Pancreas (tissue), 10 donors: Measurements from ENCODE around the gene BPIFB2. TPM values are rescaled to one million over a fixed set of nuclear protein-coding genes. Genes with fewer than 3 reads are reported as not detected.

Experiments
- ATAC-seq, 4 donors: fragments of 200-7000 bp; cut with Tn5 transposase; one replicate each; pipeline versions ENCODE4 v1.8.0 to v1.9.1; 2020; ENCODE audit warnings: mild to moderate bottlenecking in 4 of 4, moderate library complexity in 4 of 4
- DNase-seq, 6 donors: peaks; one replicate each; pipeline ENCODE4 v3.0.0-alpha.2; 2020
- FAIRE-seq: peaks from 2 replicates; lab custom pipeline; 2012; peaks lifted over from hg19 to GRCh38; lab: Jason Lieb, UNC
- H3K27ac ChIP-seq, 4 donors: fragments of 200-600 bp; sonication (generic); 1 replicate in 3 of 4; 2 replicates in 1 of 4; pipeline versions ENCODE4 v1.5.0 to v1.8.0; 2020
- H3K27me3 ChIP-seq, 4 donors: fragments of 200-600 bp; one replicate each; pipeline ENCODE4 v1.8.0; 2021
- H3K36me3 ChIP-seq, 3 donors: fragments of 200-600 bp; sonication (generic) in 1 of 3; one replicate each; pipeline versions ENCODE4 v1.5.0 to v1.8.0; 2020 to 2021
- H3K4me1 ChIP-seq, 3 donors: fragments of 200-600 bp; one replicate each; pipeline ENCODE4 v1.8.0; 2021
- H3K4me3 ChIP-seq, 4 donors: fragments of 200-600 bp; sonication (generic) in 2 of 4; one replicate each; pipeline versions ENCODE4 v1.5.0 to v1.8.0; 2020 to 2021
- H3K9me3 ChIP-seq, 4 donors: fragments of 200-600 bp; one replicate each; pipeline ENCODE4 v1.8.0; 2021
- CTCF ChIP-seq, 4 donors: fragments of 200-600 bp; sonication (generic) in 3 of 4; IDR thresholded peaks; one replicate each; pipeline versions ENCODE4 v1.5.0 to v1.8.0; 2021; ENCODE audit warnings: antibody characterized with exemption in 4 of 4
- WGBS, 2 donors: extraction: QIAGEN DNeasy Blood & Tissue Kit; methylation state at CpG; one replicate each; pipeline ENCODE4 v1.1.7; 2013; 5-methylcytosine and 5-hydroxymethylcytosine counted together
- intact Hi-C, 3 donors: fragments of 100-400 bp; cut with DNase I; formaldehyde crosslinking; loops; one replicate each; pipeline versions ENCODE4 v1.11.1 to v1.14.2; 2022
- polyA plus RNA-seq, 2 donors: library from polyadenylated mRNA; stranded (reverse); fragments of 200-250 nt; gene quantifications; one replicate each; pipeline ENCODE4 v1.2.3, GENCODE V29; 2013
- total RNA-seq, 6 donors: library from RNA; stranded (reverse); fragmentation: NEBNext Ultra II Directional in 4 of 6; extraction: Animal tissue kit (Norgen Biotek cat#: 25700) in 4 of 6; gene quantifications; one replicate each; pipeline versions ENCODE4 v1.2.1 to v1.2.4, GENCODE V29; 2021 to 2023
- donor health status: healthy with polysubstance abuse.
- donor health status: DM: no; HTN: no; CAD: no; lungs with moderate emphysema.
- donor health status: DM: no; HTN: no; CAD: no.
- donor health status: control.
- donor health status: control.
- donor health status: Bipolar disorder and iron deficiency.
- donor health status: DM: yes; HTN: yes; CAD: no.
- donor health status: DM: no; HTN: no; CAD: no.
- donor health status: DM: no; HTN: no; CAD: no.
- donor health status: DM: yes; HTN: yes; CAD: no.

The BPIFB2 gene
- total and polyA plus RNA-seq, 8 donors, result 0.05 to 0.16 TPM; not detected in 6

GRCh38 chr20:33070111-33071053 lies 62.9 kb downstream of the BPIFB2 start:
- DNase-seq (no peak), ATAC-seq (no peak), FAIRE-seq (no peak)
- Histone ChIP-seq H3K4me1 (no peaks in the 10 kb centered on the region), H3K27me3 (no peaks in the 10 kb centered on the region), H3K36me3 (no peaks in the 10 kb centered on the region), H3K9me3 (no peaks in the 10 kb centered on the region), H3K27ac (no peak overlapping the region), H3K4me3 (no peak overlapping the region)
- 69 to 80% methylated on average over 19 of the region's 19 CpGs for WGBS, 2 donors
- intact Hi-C loops, result no loop called here
- no peak for TF ChIP-seq CTCF (IDR thresholded peaks at IDR 0.05)

GRCh38 chr20:33071198-33071597 lies 63.7 kb downstream of the BPIFB2 start:
- Histone ChIP-seq H3K9me3 (no peaks in the 10 kb centered on the region), H3K27ac (no peak overlapping the region), H3K4me1 (no peaks in the 10 kb centered on the region), H3K27me3 (no peaks in the 10 kb centered on the region), H3K36me3 (no peaks in the 10 kb centered on the region), H3K4me3 (no peak overlapping the region)
- DNase-seq (no peak), ATAC-seq (no peak), FAIRE-seq (no peak)
- WGBS, 2 donors, result 59 to 72% methylated on average over 5 of the region's 5 CpGs
- intact Hi-C loops, result no loop called here
- TF ChIP-seq CTCF (IDR thresholded peaks at IDR 0.05), result no peak

GRCh38 chr20:33072362-33072761 lies 64.9 kb downstream of the BPIFB2 start:
- no peak overlapping the region for H3K27ac ChIP-seq
- H3K4me3 ChIP-seq, result no peak overlapping the region
- H3K36me3 ChIP-seq, result no peaks in the 10 kb centered on the region
- TF ChIP-seq CTCF (IDR thresholded peaks at IDR 0.05), result no peak
- H3K9me3 ChIP-seq, result no peaks in the 10 kb centered on the region
- no peak for DNase-seq
- FAIRE-seq, result no peak
- 63 to 74% methylated on average over 4 of the region's 4 CpGs for WGBS, 2 donors
- no peaks in the 10 kb centered on the region for H3K4me1 ChIP-seq
- H3K27me3 ChIP-seq, result no peaks in the 10 kb centered on the region
- intact Hi-C loops, result no loop called here
- ATAC-seq, result no peak

GRCh38 chr20:33072813-33073212 lies 65.3 kb downstream of the BPIFB2 start:
- Histone ChIP-seq H3K9me3 (no peaks in the 10 kb centered on the region), H3K4me1 (no peaks in the 10 kb centered on the region), H3K4me3 (no peak overlapping the region), H3K27ac (no peak overlapping the region), H3K36me3 (no peaks in the 10 kb centered on the region), H3K27me3 (no peaks in the 10 kb centered on the region)
- intact Hi-C loops, result no loop called here
- WGBS, 2 donors, result 52 to 71% methylated on average over 2 of the region's 2 CpGs
- DNase-seq (no peak), ATAC-seq (no peak), FAIRE-seq (no peak)
- TF ChIP-seq CTCF (IDR thresholded peaks at IDR 0.05), result no peak

Other genes with a start within 250 kb of the BPIFB2 start
- gene DNMT3B, start 245.3 kb upstream of the BPIFB2 start, total RNA-seq, result 1 to 10 TPM; 2.0 to 5.1 (median 3.8) TPM
- gene DNMT3B, start 245.3 kb upstream of the BPIFB2 start, polyA plus RNA-seq, result 1 to 10 TPM; 2.4 to 3.4 TPM
- gene MAPRE1, start 187.8 kb upstream of the BPIFB2 start, total RNA-seq, result 10 to 100 TPM; 20.6 to 46.7 (median 32.6) TPM
- 10 to 100 TPM; 12.4 to 32.0 TPM for gene MAPRE1, start 187.8 kb upstream of the BPIFB2 start, polyA plus RNA-seq
- under 1 TPM in 5 of 6 donors, not detected in 1; 0.12 to 0.35 (median 0.19) TPM for gene EFCAB8, start 148.8 kb upstream of the BPIFB2 start, total RNA-seq
- gene EFCAB8, start 148.8 kb upstream of the BPIFB2 start, polyA plus RNA-seq, result under 1 TPM; 0.14 to 0.19 TPM
- not detected for gene SUN5, start 3.3 kb upstream of the BPIFB2 start, total RNA-seq
- gene SUN5, start 3.3 kb upstream of the BPIFB2 start, polyA plus RNA-seq, result not detected
- not detected for gene BPIFB6, start 23.9 kb downstream of the BPIFB2 start, total RNA-seq
- not detected for gene BPIFB6, start 23.9 kb downstream of the BPIFB2 start, polyA plus RNA-seq
- not detected for gene BPIFB3, start 46.2 kb downstream of the BPIFB2 start, total RNA-seq
- not detected for gene BPIFB3, start 46.2 kb downstream of the BPIFB2 start, polyA plus RNA-seq
- gene BPIFB4, start 71.9 kb downstream of the BPIFB2 start, total RNA-seq, result not detected
- not detected for gene BPIFB4, start 71.9 kb downstream of the BPIFB2 start, polyA plus RNA-seq
- not detected for gene BPIFA2, start 160.5 kb downstream of the BPIFB2 start, total RNA-seq
- not detected for gene BPIFA2, start 160.5 kb downstream of the BPIFB2 start, polyA plus RNA-seq
- gene BPIFA3, start 209.6 kb downstream of the BPIFB2 start, total RNA-seq, result not detected
- not detected for gene BPIFA3, start 209.6 kb downstream of the BPIFB2 start, polyA plus RNA-seq
- not detected for gene BPIFA1, start 228.3 kb downstream of the BPIFB2 start, total RNA-seq
- not detected for gene BPIFA1, start 228.3 kb downstream of the BPIFB2 start, polyA plus RNA-seq